Left cardiac atrium (tissue), 4 donors: Measurements from ENCODE around the gene SLC24A4. TPM values are rescaled to one million over a fixed set of nuclear protein-coding genes. Genes with fewer than 3 reads are reported as not detected.

Source experiments
- ATAC-seq, 2 donors: fragments of 200-7000 bp; cut with Tn5 transposase; one replicate each; pipeline ENCODE4 v1.9.1; 2020; ENCODE audit warnings: mild to moderate bottlenecking in 2 of 2, moderate library complexity in 2 of 2
- DNase-seq: peaks from one replicate; pipeline ENCODE4 v3.0.0-alpha.2; 2020
- intact Hi-C, 2 donors: fragments of 100-400 bp; cut with DNase I; formaldehyde crosslinking; loops; one replicate each; pipeline versions ENCODE4 v1.14.1 to v1.15.1; 2022 to 2023
- long read RNA-seq: library from polyadenylated mRNA; unstranded; transcript quantifications from one replicate; pipeline ENCODE4 v2.0.0, GENCODE V29; 2021
- total RNA-seq, 2 donors: library from RNA; stranded (reverse); fragmentation: NEBNext Ultra II Directional; extraction: Animal tissue kit (Norgen Biotek cat#: 25700); gene quantifications; one replicate each; pipeline ENCODE4 v1.2.1, GENCODE V29; 2021
- donor health status: DM: no; HTN: yes; CAD: no.
- donor health status: DM: no; HTN: yes; CAD: no; lungs with severe emphysema.
- donor health status: DM: yes; HTN: yes; CAD: no.
- donor health status: Dilated cardiomyopathy.

Gene SLC24A4
- under 1 TPM; 0.26 to 0.53 TPM for total RNA-seq
- long read RNA-seq, result 0 reads

DNA sequence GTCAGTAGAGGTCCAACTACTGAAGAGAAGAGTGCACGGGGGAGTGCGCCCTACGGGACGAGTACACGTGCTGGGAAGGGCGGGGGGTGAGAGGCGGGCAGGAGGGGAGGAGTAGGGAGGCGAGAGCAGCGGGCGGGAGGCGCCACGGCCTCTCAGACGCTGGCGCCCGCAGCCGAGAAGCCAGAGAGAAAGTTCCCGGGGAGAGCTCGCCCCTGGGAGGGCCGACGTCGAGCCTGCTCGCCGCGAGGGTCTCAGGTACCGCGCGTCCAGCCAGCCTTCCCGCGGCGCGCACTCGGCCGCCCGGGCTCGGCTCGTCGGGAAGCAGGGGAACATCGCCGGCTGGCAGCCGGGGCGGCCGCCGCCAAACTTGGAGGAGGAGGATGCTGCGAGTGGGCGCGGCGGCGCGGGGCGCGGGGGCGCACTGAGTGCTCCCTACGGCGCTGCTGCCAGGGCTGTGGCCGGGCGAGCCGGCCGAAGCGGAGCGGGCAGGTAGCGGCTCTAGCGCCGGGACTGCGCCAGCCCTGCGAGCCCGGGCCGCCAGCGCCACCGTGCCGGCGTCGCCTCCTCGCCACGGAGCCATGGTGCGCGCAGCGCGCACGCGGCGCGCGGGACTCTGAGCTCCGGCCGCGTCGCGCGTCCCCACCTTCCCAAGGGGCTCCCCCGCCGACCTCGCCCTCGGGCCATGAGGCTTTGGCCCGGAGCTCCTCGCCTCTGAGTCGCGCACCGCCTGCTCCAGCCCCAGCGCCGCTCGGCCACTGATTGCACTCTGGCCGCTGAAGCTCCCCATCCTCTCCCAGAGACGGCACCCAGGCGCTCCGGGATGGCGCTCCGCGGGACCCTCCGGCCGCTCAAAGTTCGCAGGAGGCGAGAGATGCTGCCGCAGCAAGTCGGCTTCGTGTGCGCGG is at the start of gene SLC24A4:
Gene SLC24A4 (plus strand): TSS at position 155 of the 905 bp plus-strand sequence. CDS start 666 bp downstream, at position 821.
- intact Hi-C loops, result no loop called here
- DNase-seq, result no peak
- peak; percentile 29 to 61 for ATAC-seq

- intact Hi-C loops, result no loop called here
- no peak for DNase-seq
Observed at GRCh38 chr14:92273166-92273565, 49.8 kb upstream of the SLC24A4 start.

GRCh38 chr14:92274055-92274454 is 48.9 kb upstream of the SLC24A4 start:
- DNase-seq (no peak), ATAC-seq (no peak)
- intact Hi-C loops, result no loop called here

More at GRCh38 chr14:92273166-92273565, 49.8 kb upstream of the SLC24A4 start:
- no peak for ATAC-seq

DNA sequence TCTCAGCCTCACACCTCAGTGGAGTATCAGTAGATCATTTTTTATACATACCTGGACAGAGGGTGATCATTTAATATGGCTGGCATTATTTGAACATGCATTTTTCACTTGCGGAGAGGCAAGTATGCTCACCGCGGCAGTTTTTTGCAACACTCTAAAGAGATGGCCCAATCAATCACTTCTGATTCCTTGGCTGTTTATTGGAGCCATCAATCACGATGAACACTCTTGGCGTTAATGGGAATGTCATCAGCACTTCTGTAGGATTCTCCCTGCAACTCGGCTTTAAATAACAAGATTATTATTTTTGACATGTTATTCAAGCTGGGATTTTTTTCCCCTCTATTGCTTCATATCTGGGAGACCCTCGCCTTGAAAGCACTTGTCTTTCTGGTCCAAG is 46.9 kb upstream of the SLC24A4 start:
- ATAC-seq, result no peak
- intact Hi-C loops, result no loop called here
- no peak for DNase-seq

- intact Hi-C loops, result no loop called here
- DNase-seq, result no peak
- ATAC-seq, result no peak
Observed at GRCh38 chr14:92277031-92277430, 45.9 kb upstream of the SLC24A4 start.

DNA sequence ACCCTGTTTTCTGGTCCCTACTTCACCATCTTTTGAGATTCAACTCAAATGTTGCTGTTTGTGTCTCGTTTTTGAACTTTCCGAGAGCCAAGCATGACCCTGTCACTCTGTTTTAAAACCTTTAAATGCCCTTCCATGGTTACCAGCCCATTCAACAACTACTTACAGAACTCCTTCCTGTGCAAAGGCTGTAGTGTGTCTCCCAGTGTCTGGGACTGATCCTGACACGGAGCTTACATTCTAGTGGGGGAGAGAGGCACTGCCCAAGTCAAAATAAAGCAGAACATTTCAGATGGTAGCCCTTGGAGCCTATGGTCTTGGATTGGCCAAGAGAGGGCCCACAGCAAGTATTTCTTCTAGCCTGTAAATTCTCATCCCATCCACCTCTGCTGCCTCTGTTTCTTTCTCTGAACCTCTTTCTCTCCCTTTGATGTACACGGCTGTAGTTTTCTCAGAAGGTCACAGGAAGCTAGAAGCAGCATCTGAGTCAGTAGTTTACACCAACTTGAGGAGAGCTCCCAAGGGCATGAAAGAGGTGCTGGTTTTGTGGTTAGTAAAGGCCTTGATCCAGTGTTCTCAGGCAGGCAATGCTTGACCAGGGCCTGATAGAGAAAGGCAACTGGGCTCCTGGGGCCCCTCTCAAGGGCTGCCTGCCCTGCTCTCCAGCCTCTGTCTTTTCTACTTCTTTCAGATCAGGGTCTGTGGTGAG is 42.3 kb upstream of the SLC24A4 start:
- no peak for DNase-seq
- intact Hi-C loops, result no loop called here
- ATAC-seq, result no peak

DNA sequence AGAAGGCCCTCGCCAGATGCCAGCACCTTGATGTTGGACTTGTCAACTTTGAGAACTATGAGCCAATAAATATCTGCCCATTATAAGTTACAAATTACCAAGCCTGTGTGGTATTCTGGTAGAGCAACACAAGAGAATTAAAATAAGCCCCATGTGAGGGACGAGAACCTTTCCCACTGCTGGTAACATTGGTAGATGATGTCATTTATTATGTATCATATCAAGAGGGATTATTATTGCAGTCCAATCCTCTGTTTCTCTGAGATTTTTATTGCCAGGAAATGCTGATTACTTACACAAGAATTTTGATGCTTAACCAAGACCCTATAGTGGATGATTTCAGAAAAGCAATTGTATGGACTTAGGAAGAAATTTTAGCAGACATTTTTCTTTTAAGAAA is 40.3 kb upstream of the SLC24A4 start:
- intact Hi-C loops, result no loop called here
- DNase-seq (no peak), ATAC-seq (no peak)

- intact Hi-C loops, result no loop called here
- DNase-seq (no peak), ATAC-seq (no peak)
Observed at GRCh38 chr14:92285311-92285710, 37.7 kb upstream of the SLC24A4 start.

GRCh38 chr14:92287987-92288386 is 35.0 kb upstream of the SLC24A4 start:
- ATAC-seq (no peak), DNase-seq (no peak)
- intact Hi-C loops, result no loop called here

GRCh38 chr14:92288994-92289660 is 33.8 kb upstream of the SLC24A4 start:
- DNase-seq (no peak), ATAC-seq (no peak)
- intact Hi-C loops, result no loop called here

DNA sequence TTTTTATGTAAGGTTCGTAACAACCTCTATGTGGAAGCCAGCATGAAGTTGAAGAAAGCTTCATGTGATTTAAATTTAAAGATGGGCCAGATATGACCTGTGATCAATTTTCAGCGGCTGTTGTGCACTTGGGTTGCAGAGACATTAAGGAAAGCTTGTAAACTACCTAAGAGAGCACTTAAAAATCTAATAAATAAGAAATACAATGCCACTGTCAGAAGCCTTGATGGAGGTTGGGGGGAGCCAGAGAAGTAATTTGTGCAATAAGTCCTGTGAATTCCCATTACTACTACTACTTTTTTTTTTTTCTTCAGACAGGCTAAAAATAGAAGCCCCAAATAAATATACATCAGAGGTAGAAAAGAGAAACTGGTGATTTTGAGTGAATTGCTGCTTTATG is 30.3 kb upstream of the SLC24A4 start:
- ATAC-seq, result no peak

DNA sequence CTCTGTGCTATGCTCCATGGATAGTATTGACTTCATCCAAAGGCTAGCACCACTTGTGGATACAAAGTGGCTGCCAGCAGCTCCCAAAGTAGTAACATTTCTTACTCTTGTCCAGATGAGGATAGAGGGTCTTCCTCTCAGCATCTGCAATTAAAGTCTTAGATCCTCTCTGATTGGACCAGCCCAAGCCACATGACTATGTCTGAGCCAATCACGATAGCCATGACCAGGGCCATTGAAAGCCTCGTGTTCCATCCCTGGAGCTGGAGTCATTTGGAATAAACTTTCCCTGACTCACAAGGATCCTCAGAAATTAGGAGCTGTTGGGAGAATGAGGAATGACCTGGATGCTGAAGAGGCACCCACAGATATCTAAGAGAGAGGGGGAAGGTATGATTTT is 28.5 kb upstream of the SLC24A4 start:
- ATAC-seq (no peak), DNase-seq (no peak)
- intact Hi-C loops, result no loop called here

More for the DNA sequence above, 30.3 kb upstream of the SLC24A4 start:
- DNase-seq, result no peak
- intact Hi-C loops, result no loop called here

GRCh38 chr14:92297818-92298595 is 25.0 kb upstream of the SLC24A4 start:
- intact Hi-C loops, result no loop called here
- DNase-seq, result no peak
- no peak for ATAC-seq

GRCh38 chr14:92302481-92302880 is 20.5 kb upstream of the SLC24A4 start:
- ATAC-seq, result peak; percentile 41 to 60
- intact Hi-C loops, result no loop called here

GRCh38 chr14:92308716-92309115 is 14.2 kb upstream of the SLC24A4 start:
- no peak for DNase-seq
- ATAC-seq, result no peak
- intact Hi-C loops, result no loop called here

More at GRCh38 chr14:92302481-92302880, 20.5 kb upstream of the SLC24A4 start:
- DNase-seq, result no peak

GRCh38 chr14:92309968-92310530 is 12.9 kb upstream of the SLC24A4 start:
- no peak for ATAC-seq
- no peak for DNase-seq

GRCh38 chr14:92310776-92311375 is 12.1 kb upstream of the SLC24A4 start:
- intact Hi-C loops, result no loop called here
- DNase-seq (no peak), ATAC-seq (no peak)

More at GRCh38 chr14:92309968-92310530, 12.9 kb upstream of the SLC24A4 start:
- intact Hi-C loops, result no loop called here

DNA sequence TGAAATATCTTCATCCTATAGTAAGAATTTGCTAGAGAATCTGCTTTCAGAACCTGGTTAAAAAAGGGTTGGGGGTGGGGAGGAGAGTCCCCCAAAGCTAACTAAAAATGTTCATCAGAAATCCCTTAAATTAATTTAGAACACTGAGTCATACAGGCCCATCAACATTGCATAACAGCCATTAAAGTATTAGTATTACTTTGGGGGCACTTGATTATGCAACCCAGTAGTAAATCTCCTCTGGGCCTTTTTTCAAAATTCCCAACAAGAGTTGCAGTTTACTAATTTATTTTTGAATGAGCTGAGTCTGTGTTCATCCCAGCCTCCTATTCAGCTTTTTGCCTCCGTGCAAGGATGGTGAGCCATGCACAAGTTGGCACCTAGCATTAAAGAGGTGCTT is 8.8 kb upstream of the SLC24A4 start:
- intact Hi-C loops, result no loop called here
- ATAC-seq (peak in 1 of 2 donors; percentile 44), DNase-seq (no peak)
